Measurements from ENCODE around the gene HMOX1. TPM values are rescaled to one million over a fixed set of nuclear protein-coding genes. Genes with fewer than 3 reads are reported as not detected.
"Not testable (repeated sequence)": the region's sequence is repeated elsewhere in the genome, so short reads cannot be mapped to it uniquely, and the experiment has no call there.

Gene HMOX1
- total RNA-seq, 1 donor from 2014 or later, result 60.6 TPM

- DNase-seq (ENCODE audit: extremely low read depth, low read depth, low spot score), result no peak
Observed at GRCh38 chr22:35349704-35350538, 31.0 kb upstream of the HMOX1 start.

DNA sequence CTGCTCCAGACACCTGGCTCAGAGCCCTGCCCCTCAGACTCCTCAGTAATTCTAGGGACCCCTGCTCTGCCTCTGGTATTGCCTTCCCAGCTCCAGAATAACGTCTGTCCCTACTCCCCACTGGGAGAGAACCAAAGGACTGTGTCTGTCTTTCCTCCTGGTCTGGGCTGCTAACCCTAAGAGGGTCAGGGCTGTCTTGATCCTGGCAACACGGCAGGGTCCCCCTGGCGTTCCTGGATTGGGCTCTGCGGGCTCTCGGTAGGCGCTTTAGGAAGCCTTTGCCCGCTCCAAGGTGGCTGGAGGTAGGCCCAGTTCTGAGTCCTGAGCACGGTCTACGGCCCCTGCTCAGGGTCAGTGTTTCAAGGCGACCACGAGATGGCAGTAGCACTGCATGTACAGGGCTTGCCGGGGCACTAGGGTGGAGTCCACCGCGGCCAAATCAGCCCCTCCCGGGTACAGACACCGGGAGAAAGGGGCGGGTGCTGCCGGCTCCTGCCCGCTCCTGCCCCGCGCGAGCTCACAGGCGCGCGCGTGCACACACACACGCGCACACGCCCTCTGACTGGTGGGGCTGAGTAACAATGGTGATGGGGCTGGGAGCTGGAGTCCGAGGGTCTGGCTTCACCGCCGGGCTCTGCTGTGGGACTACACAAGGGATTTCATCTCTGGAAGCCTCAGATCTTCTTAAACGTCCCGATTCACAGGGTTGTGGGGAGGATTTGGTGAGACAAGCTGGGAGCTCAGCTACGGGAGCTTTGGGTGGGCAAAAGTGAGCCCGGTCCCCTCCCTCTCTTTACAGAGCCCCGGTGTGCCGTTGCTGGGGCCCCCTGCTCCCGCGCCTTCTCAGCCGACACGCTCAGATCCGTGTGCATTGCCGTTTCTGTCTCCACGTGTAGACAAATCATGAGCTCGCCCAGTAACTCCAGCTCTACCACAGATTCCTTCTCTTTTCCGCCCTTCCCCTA is 30.1 kb upstream of the HMOX1 start:
- no peak for DNase-seq (ENCODE audit: extremely low read depth, low read depth, low spot score)

- DNase-seq (ENCODE audit: extremely low read depth, low read depth, low spot score), result no peak
Observed at GRCh38 chr22:35352214-35353111, 28.4 kb upstream of the HMOX1 start.

- DNase-seq (ENCODE audit: extremely low read depth, low read depth, low spot score), result no peak
Observed at GRCh38 chr22:35353318-35353717, 27.6 kb upstream of the HMOX1 start.

GRCh38 chr22:35354068-35354467 is 26.8 kb upstream of the HMOX1 start:
- no peak for DNase-seq (ENCODE audit: extremely low read depth, low read depth, low spot score)

DNA sequence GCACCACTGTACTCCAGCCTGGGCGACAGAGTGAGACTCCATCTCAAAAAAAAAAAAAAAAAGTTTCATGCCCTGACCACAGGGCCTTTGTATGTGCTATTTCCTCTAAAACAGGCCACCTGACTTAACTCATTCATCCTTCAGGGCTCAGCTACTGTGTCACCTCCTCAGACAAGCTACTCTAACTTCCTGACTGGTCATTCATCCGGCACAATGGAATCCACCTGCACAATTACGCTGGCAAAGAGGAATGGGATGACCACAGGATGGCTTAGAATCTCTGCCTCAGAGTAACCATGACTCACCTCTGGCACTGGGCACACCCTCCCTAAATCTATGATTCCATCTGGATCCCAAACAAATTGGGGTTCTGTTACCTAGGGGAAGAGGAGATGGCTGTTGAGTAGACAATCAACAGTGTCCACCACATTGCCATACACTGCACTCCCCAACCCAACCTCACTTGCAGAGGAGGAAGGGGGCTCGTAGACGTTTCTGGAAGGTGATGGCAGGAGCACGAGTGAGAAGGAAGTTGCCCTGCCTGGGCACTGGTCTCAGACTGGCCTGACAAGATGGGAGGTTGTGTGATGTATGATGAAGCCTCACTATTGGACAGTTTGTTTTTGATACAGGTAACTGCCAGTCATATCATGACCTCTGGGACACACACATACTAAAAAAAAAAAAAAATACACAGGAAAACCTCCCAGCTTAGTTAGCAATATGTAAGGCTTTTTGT is 22.8 kb upstream of the HMOX1 start:
- no peak for DNase-seq (ENCODE audit: extremely low read depth, low read depth, low spot score)

GRCh38 chr22:35359380-35360065 is 21.4 kb upstream of the HMOX1 start:
- DNase-seq (ENCODE audit: extremely low read depth, low read depth, low spot score), result no peak

DNA sequence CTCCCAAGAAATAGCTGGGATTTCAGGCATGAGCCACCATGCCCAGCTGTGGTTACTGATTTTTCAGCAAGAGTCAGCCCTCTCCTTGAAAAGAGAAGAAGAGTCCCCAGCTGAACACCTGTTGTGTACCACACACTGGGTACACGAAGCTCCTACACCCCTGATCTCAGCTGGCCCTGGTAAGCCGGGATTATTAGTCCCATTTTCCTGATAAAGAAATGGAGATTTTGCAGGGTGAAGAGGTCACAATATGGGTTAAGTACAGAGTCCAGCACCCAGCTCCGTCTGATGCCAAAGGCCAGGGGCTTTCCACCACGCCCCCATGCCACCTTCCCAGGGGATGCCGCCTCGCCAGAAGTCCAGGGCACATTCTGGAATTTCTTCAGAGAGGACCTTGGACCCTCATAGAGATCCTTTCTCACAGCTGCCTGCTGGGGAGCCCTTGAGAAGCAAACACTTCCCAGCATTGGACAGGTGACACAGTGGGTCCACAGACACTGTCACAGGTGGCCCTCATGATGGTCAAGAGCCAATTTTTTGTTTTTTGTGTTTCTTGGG is 19.8 kb upstream of the HMOX1 start:
- no peak for DNase-seq (ENCODE audit: extremely low read depth, low read depth, low spot score)

DNA sequence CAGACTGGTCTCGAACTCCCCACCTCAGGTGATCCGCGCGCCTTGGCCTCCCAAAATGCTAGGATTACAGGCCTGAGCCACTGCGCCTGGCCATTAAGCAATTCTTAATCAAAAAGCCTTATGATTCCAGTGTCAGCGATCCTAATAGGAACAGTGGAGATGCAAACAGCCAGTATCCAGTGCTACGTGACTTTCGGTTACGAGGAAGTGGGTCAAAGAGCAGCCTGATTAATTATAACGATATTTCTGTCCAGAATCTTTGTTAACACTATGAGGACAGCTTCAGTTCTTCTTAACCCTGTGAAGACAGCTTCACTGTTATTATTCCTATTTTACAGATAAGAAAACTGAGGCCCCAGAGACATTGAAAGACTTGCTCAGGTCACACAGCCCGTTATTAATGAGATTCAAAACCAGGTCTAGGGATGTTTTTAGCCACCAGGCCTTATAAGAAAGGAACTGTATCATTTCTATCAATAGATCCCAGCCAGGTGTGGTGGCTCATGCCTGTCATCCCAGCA is 17.3 kb upstream of the HMOX1 start:
- DNase-seq (ENCODE audit: extremely low read depth, low read depth, low spot score), result no peak

DNA sequence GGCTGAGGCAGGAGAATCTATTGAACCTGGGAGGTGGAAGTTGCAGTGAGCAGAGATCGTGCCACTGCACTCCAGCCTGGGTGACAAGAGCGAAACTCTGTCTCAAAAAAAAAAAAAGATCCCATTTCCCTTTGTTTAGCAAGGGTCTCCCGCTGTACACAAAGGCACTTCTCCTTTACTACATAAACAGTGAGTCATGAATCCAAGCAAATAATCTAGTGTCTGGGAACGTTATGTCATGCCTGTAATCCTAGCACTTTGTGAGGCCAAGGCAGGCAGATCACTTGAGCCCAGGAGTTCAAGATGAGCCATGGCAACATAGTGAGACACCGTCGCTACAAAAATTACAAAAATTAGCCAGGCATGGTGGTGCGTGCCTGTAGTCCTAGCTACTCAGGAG is 16.7 kb upstream of the HMOX1 start:
- not testable (repeated sequence) for DNase-seq (ENCODE audit: extremely low read depth, low read depth, low spot score)

DNA sequence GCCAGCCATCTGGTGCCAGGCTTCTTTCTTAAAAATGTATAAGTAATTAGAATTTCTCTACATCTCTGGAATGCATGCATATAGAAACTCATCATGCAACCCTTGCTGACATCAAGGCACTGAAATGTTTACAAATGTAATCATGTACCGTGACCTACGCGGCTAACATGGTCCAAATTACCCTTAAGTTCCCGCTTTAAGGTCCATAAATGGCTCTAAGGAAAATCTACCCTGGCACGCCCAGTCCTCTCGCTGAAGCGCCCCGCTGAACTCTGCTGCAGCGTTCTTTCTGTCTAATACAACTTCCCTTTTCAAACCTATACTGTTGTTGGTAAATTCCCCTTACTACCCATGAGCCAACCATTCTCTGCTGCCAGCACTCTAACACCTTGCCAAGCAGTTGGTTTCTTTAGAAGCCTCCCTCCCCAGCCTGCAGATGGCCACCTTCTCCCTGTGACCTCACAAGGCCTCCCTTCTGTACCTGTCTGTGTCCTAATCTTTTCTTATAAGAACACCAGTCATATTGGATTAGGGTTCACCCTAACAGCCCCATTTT is 13.5 kb upstream of the HMOX1 start:
- DNase-seq (ENCODE audit: extremely low read depth, low read depth, low spot score), result no peak

DNA sequence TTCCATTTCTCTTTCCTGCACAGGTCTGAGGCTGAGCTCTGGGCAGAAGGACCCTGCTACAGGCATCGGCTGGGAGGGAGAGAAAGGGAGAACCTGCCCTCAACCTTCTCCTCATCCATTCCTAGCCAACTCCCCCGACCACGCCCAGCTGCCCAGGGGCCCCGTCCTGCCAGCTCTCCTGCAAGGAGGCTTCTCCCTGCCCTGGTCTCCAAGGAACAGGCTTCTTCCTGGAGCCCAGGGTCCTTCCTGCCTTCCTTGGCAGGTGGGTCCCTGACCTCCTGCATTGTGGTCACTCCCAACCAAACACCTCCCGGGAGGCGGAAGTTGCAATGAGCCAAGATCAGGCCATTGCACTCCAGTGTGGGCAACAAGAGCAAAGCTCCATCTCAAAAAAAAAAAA is 12.5 kb upstream of the HMOX1 start:
- DNase-seq (ENCODE audit: extremely low read depth, low read depth, low spot score), result no peak

GRCh38 chr22:35369996-35370395 is 10.9 kb upstream of the HMOX1 start:
- no peak for DNase-seq (ENCODE audit: extremely low read depth, low read depth, low spot score)

GRCh38 chr22:35373781-35374180 is 7.1 kb upstream of the HMOX1 start:
- DNase-seq (ENCODE audit: extremely low read depth, low read depth, low spot score), result no peak

DNA sequence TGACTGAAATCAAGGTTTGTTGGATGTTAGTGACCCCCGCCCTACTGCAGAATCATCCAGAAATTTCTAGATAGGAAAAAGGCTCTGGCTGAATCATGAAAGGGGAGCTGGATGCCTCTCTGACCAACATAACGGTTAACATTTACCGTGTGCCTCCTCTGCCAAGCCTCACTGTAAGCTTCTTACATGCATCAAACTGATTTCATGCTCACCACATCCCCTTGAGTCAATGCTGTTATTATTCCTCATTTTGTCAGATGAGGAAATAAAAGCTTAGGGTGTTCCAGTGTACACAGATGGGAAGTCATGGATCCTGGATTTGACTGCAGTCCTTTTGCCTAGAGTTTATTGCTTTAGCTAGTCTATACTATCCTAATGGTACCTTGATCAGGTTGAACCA is 5.9 kb upstream of the HMOX1 start:
- DNase-seq (ENCODE audit: extremely low read depth, low read depth, low spot score), result no peak

- no peak for DNase-seq (ENCODE audit: extremely low read depth, low read depth, low spot score)
Observed at GRCh38 chr22:35375526-35375925, 5.4 kb upstream of the HMOX1 start.

DNA sequence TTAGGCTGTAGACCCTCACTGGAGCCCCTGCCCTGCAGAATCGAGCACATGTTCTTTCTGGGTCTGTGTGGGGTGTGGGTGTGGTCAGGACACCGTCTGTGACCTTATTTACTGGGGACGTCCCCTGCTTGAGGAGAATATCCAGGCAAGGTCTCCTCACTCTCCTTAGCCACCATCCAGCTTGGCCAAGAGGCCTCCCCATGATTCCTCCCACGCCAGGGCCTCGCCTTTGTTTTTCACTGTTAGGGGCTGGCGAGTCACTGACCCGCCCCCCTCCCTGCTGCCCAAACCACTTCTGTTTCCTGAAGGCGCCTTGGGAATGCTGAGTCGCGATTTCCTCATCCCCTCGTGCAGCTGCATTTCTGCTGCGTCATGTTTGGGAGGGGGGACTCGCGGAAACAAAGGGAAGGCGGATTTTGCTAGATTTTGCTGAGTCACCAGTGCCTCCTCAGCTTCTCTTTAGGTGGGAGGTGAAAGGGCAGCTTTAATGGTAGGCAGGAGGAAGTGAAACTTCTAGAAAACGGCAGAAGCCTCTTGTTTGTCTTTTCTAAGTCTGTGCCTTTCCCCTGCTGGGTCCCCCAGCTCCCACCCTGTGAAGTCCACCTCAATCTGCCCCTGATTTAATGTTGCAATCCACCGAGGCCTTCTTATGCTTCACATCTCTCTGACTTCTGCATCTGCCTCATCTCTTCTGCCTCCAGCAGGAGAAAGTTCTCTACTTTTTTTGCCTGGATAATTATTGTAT is 4.0 kb upstream of the HMOX1 start:
- peak; percentile 95 for DNase-seq (ENCODE audit: extremely low read depth, low read depth, low spot score)

DNA sequence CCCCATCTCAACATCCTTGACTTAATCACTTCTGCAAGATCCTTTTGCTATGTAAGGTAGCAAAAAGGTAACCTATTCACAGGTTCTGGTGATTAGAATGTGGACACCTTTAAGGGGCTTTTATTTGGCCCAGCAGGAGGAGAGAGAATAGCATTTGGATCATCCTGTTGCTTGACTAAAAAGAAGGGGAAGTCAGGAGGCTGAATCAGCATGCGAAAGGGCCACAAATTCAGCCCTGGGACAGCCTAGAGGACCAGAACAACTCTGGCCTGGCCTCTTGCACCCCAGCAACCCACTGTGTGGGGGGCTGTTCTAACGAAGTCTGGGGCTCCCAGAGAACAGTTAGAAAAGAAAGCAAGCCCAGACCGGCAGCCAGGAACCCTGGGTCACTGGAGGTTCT is 3.2 kb upstream of the HMOX1 start:
- DNase-seq (ENCODE audit: extremely low read depth, low read depth, low spot score), result no peak
